ENCODE measurements around the gene ADORA3. TPM values are rescaled to one million over a fixed set of nuclear protein-coding genes. Genes with fewer than 3 reads are reported as not detected.

The ADORA3 gene
- total and polyA plus RNA-seq, 2 donors (not counting 3 experiments of a cell fraction or from before 2014, with no cell fraction given), result 0.31 TPM; not detected in 1

DNA sequence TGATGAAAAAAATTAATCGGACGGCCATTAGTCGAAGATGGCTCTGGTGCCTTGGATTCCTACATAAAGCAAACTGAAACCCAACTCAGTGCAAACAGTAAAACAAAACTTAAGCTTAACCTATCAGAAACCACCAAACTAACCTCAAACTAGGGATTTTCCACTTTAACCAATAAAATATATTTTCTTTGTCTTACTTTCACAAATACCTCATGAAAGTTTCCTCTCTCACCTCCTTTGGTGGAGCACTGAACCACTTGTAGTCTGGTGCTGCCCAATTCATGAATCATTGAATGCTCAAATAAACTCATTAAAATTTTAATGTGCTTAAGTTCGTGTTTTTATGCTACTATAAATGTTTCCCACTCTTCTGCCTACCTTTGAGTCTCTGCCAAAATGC, 7.0 kb downstream of the ADORA3 start:
- no peak overlapping the region for H3K4me2 ChIP-seq (ENCODE audit: insufficient read depth, low read length)
- H3K36me3 ChIP-seq (ENCODE audit: control insufficient read depth in 2 of 2, extremely low read depth in 1 of 2, insufficient read depth in 2 of 2, low read length in 2 of 2), result no peaks in the 10 kb centered on the region
- H3K9ac ChIP-seq (replicated peaks; ENCODE audit: extremely low read depth, insufficient read depth, low read length), result no peak overlapping the region
- H3K4me1 ChIP-seq (ENCODE audit: control insufficient read depth, extremely low read depth, insufficient read depth, low read length), result no peaks in the 10 kb centered on the region
- ChIA-PET CTCF (interaction anchor here (1.5 to 5.3 kb wide), 2 partner anchors 11 to 15 kb away, joined by 3 to 28 read pairs; no protein-coding TSS in a partner anchor), POLR2A (no interaction called here)
- no peak overlapping the region for H2AFZ ChIP-seq (ENCODE audit: low read depth, low read length)
- no peak overlapping the region for H3K4me3 ChIP-seq (replicated peaks in 1 of 3; ENCODE audit: insufficient read depth in 1 of 3, low read depth in 1 of 3, low read length in 3 of 3)
- intact Hi-C loops (cut with micrococcal nuclease) (no loop called here), dilution Hi-C loops (cut with MboI; ENCODE audit: extremely low pct_ligation_motif_present, low sequenced_read_pairs) (no loop called here)
- no peak for TF ChIP-seq POLR2A (IDR thresholded peaks at IDR 0.05; ENCODE audit: low read depth, low read length)
- TF ChIP-seq FOS (IDR thresholded peaks at IDR 0.05; ENCODE audit: borderline replicate concordance, insufficient read depth, low read length), result no peak
- TF ChIP-seq, protein P1, sequence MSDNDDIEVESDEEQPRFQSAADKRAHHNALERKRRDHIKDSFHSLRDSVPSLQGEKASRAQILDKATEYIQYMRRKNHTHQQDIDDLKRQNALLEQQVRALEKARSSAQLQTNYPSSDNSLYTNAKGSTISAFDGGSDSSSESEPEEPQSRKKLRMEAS (IDR thresholded peaks at IDR 0.05; ENCODE audit: insufficient read depth, insufficient read length), result no peak
- TF ChIP-seq, protein P2, sequence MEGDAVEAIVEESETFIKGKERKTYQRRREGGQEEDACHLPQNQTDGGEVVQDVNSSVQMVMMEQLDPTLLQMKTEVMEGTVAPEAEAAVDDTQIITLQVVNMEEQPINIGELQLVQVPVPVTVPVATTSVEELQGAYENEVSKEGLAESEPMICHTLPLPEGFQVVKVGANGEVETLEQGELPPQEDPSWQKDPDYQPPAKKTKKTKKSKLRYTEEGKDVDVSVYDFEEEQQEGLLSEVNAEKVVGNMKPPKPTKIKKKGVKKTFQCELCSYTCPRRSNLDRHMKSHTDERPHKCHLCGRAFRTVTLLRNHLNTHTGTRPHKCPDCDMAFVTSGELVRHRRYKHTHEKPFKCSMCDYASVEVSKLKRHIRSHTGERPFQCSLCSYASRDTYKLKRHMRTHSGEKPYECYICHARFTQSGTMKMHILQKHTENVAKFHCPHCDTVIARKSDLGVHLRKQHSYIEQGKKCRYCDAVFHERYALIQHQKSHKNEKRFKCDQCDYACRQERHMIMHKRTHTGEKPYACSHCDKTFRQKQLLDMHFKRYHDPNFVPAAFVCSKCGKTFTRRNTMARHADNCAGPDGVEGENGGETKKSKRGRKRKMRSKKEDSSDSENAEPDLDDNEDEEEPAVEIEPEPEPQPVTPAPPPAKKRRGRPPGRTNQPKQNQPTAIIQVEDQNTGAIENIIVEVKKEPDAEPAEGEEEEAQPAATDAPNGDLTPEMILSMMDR (IDR thresholded peaks at IDR 0.05; ENCODE audit: extremely low read depth in 1 of 2, insufficient read depth in 1 of 2, low read depth in 1 of 2, low read length in 2 of 2), result no peak
- TF ChIP-seq GATA2 (IDR thresholded peaks at IDR 0.05; ENCODE audit: insufficient read depth, insufficient read length, low read depth, low read length), result no peak
- no peak for TF ChIP-seq JUN (IDR thresholded peaks at IDR 0.05; ENCODE audit: borderline replicate concordance, insufficient read depth, insufficient read length, low read depth)
- TF ChIP-seq EZH2 (IDR thresholded peaks at IDR 0.05; ENCODE audit: borderline replicate concordance, low read depth, low read length, severe bottlenecking), result no peak
- no peak for TF ChIP-seq MYC (IDR thresholded peaks at IDR 0.05; ENCODE audit: low read depth, low read length)
- TF ChIP-seq POLR2AphosphoS5 (IDR thresholded peaks at IDR 0.05; ENCODE audit: insufficient read depth, low read depth, low read length), result no peak
- FAIRE-seq (no peak), DNase-seq (ENCODE audit: low read depth, low spot score) (no peak)
- no peaks in the 10 kb centered on the region for H3K9me1 ChIP-seq (replicated peaks; ENCODE audit: control insufficient read depth, extremely low read depth, insufficient read depth, low read length)
- no peaks in the 10 kb centered on the region for H3K79me2 ChIP-seq (ENCODE audit: control insufficient read depth, insufficient read depth, low read length)
- H3K27ac ChIP-seq (ENCODE audit: insufficient read depth, low read depth, low read length), result no peak overlapping the region
- H3K9me3 ChIP-seq (replicated peaks; ENCODE audit: control insufficient read depth, insufficient read depth, low read length), result no peaks in the 10 kb centered on the region
- no peaks in the 10 kb centered on the region for H4K20me1 ChIP-seq (replicated peaks; ENCODE audit: control insufficient read depth, extremely low read depth, insufficient read depth, low read length)
- BruUV-seq (replicated peaks), result no TSS peak
- H3K27me3 ChIP-seq (ENCODE audit: control insufficient read depth in 2 of 2, insufficient read depth in 2 of 2, low read length in 2 of 2), result peaks cover 20 to 29% of the 10 kb centered on the region in 2 experiments
